HG03139 (cell line): ENCODE data around the gene KLRB1.
"Not testable (repeated sequence)": the region's sequence is repeated elsewhere in the genome, so short reads cannot be mapped to it uniquely, and the experiment has no call there.

Experiments
- ATAC-seq: cut with Tn5 transposase; IDR thresholded peaks from one replicate; pipeline ENCODE4 v1.9.1; 2021; ENCODE audit not compliant: unreplicated experiment

Gene KLRB1

DNA sequence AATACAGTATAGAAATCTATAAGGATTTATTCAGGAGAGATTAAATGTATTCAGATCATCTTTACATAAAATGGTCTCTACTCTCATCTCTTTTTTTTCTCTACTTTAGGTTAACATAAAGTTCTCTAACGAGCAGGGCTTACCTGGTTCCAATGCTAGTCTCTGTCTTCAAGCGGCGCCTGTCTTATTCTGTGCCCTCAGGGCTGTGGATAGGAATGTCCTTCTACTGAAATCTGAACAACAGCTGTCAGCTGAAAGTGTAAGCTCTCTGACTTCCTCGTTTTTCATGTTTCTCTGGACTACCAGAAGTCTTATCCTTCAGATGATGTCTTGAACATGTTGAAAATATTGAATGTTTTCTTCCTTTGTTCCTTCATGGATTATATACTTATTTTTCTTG, 62.2 kb downstream of the KLRB1 start:
- not testable (repeated sequence) for ATAC-seq
